Measurements from ENCODE around the gene TMEM52.

DNA sequence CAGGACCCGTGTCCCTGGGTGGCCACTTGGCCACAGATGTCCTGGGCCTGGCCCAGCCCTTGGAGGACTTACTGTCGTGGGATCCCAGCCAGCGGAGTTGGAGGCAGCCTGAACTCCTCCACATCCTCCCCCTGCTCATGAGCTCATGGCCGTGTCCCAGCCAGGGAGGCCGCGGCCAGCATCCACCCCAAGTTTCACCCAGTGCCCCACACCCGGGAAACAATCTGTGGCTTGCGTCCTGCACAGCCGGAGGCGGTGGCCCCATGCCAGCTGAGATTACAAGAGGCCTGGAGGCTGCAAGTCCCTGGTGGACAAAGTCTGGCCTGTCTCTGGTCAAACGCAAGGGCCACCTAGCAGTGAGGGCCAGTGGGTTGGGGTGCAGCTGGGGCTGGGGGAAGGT lies 27.5 kb upstream of the TMEM52 start:
- TF ChIP-seq, protein P1, sequence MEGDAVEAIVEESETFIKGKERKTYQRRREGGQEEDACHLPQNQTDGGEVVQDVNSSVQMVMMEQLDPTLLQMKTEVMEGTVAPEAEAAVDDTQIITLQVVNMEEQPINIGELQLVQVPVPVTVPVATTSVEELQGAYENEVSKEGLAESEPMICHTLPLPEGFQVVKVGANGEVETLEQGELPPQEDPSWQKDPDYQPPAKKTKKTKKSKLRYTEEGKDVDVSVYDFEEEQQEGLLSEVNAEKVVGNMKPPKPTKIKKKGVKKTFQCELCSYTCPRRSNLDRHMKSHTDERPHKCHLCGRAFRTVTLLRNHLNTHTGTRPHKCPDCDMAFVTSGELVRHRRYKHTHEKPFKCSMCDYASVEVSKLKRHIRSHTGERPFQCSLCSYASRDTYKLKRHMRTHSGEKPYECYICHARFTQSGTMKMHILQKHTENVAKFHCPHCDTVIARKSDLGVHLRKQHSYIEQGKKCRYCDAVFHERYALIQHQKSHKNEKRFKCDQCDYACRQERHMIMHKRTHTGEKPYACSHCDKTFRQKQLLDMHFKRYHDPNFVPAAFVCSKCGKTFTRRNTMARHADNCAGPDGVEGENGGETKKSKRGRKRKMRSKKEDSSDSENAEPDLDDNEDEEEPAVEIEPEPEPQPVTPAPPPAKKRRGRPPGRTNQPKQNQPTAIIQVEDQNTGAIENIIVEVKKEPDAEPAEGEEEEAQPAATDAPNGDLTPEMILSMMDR (IDR thresholded peaks at IDR 0.05), result no peak
- no peak for TF ChIP-seq POLR2A (IDR thresholded peaks at IDR 0.05)
- TF ChIP-seq EP300 (IDR thresholded peaks at IDR 0.05), result no peak

Data from gastroesophageal sphincter (tissue), 3 donors.